Measurements from ENCODE around the gene ZNF165.
"Not testable (repeated sequence)": the region's sequence is repeated elsewhere in the genome, so short reads cannot be mapped to it uniquely, and the experiment has no call there.

The ZNF165 gene

GRCh38 chr6:28090917-28091586, 10.7 kb downstream of the ZNF165 start:
- DNase-seq (ENCODE audit: extremely low spot score), result no peak
- POLR2A ChIA-PET, result interaction anchor here (4.1 kb wide), 1 partner anchor 14 kb away, joined by 24 read pairs; no protein-coding TSS in a partner anchor
- no peak for TF ChIP-seq NFRKB (IDR thresholded peaks at IDR 0.05)
- TF ChIP-seq FOXK2 (IDR thresholded peaks at IDR 0.05), result no peak
- TF ChIP-seq CTBP1 (IDR thresholded peaks at IDR 0.05; ENCODE audit: borderline replicate concordance), result no peak
- no peak for TF ChIP-seq ELF4 (IDR thresholded peaks at IDR 0.05)
- TF ChIP-seq ZNF384 (IDR thresholded peaks at IDR 0.05), result no peak
- TF ChIP-seq FOXA1 (IDR thresholded peaks at IDR 0.05), result no peak
- CTCF ChIA-PET, result interaction anchor here (0.6 kb wide), 1 partner anchor 16 kb away, joined by 3 read pairs; no protein-coding TSS in a partner anchor

- DNase-seq (ENCODE audit: extremely low spot score); POLR2A ChIA-PET; CTCF ChIA-PET: not testable (repeated sequence)
These were observed 21.9 kb downstream of the ZNF165 start for GRCh38 chr6:28102222-28102621.

GRCh38 chr6:28102699-28103098, 22.3 kb downstream of the ZNF165 start:
- CTCF ChIA-PET, result not testable (repeated sequence)

GRCh38 chr6:28104392-28105244, 24.2 kb downstream of the ZNF165 start:
- POLR2A ChIA-PET, result interaction anchor here (0.6 to 2.2 kb wide), 40 partner anchors 8 to 295 kb away, joined by 3 to 24 read pairs (median 4); partner anchors contain the start of genes ZKSCAN4, ZKSCAN8, ZNF165 and ZSCAN16
- CTCF ChIA-PET, result interaction anchor here (0.8 to 1.2 kb wide), 4 partner anchors 23 to 209 kb away, joined by 3 to 4 read pairs (median 4); no protein-coding TSS in a partner anchor
- no peak for TF ChIP-seq SUZ12 (IDR thresholded peaks at IDR 0.05)
- no peak for TF ChIP-seq HDGF (IDR thresholded peaks at IDR 0.05; ENCODE audit: borderline replicate concordance)
- TF ChIP-seq ELF4 (IDR thresholded peaks at IDR 0.05), result peak; percentile 50; the same call in 1 of the 2 replicates
- TF ChIP-seq L3MBTL2 (conservative IDR thresholded peaks at IDR 0.05), result peak; percentile 72
- TF ChIP-seq FOXK2 (IDR thresholded peaks at IDR 0.05), result no peak
- no peak for TF ChIP-seq FOXA1 (IDR thresholded peaks at IDR 0.05)
- no peak for TF ChIP-seq FOXM1 (IDR thresholded peaks at IDR 0.05; ENCODE audit: borderline replicate concordance)
- TF ChIP-seq LEF1 (IDR thresholded peaks at IDR 0.05; ENCODE audit: borderline replicate concordance), result no peak; the same call in 1 of the 2 replicates
- no peak for TF ChIP-seq SP1 (IDR thresholded peaks at IDR 0.05)
- TF ChIP-seq ZNF384 (IDR thresholded peaks at IDR 0.05), result no peak
- TF ChIP-seq PKNOX1 (IDR thresholded peaks at IDR 0.05), result no peak; the same call in 1 of the 2 replicates
- TF ChIP-seq CTBP1 (IDR thresholded peaks at IDR 0.05; ENCODE audit: borderline replicate concordance), result no peak
- TF ChIP-seq ARNT (IDR thresholded peaks at IDR 0.05), result no peak
- TF ChIP-seq BHLHE40 (IDR thresholded peaks at IDR 0.05; ENCODE audit: borderline replicate concordance), result no peak
- DNase-seq (ENCODE audit: extremely low spot score), result peak; percentile 84

More at GRCh38 chr6:28102699-28103098, 22.3 kb downstream of the ZNF165 start:
- POLR2A ChIA-PET; DNase-seq (ENCODE audit: extremely low spot score): not testable (repeated sequence)

GRCh38 chr6:28105245-28105639, 24.9 kb downstream of the ZNF165 start:
- no peak for TF ChIP-seq TARDBP (IDR thresholded peaks at IDR 0.05)
- TF ChIP-seq CTBP1 (IDR thresholded peaks at IDR 0.05; ENCODE audit: borderline replicate concordance), result no peak
- TF ChIP-seq ARNT (IDR thresholded peaks at IDR 0.05), result no peak
- TF ChIP-seq LEF1 (IDR thresholded peaks at IDR 0.05; ENCODE audit: borderline replicate concordance), result no peak
- TF ChIP-seq HDGF (IDR thresholded peaks at IDR 0.05; ENCODE audit: borderline replicate concordance), result no peak
- TF ChIP-seq FOXK2 (IDR thresholded peaks at IDR 0.05), result no peak
- no peak for TF ChIP-seq NFRKB (IDR thresholded peaks at IDR 0.05)
- TF ChIP-seq L3MBTL2 (conservative IDR thresholded peaks at IDR 0.05), result no peak
- TF ChIP-seq FOXA1 (IDR thresholded peaks at IDR 0.05), result no peak
- TF ChIP-seq FOXM1 (IDR thresholded peaks at IDR 0.05; ENCODE audit: borderline replicate concordance), result no peak
- no peak for TF ChIP-seq SUZ12 (IDR thresholded peaks at IDR 0.05)
- no peak for TF ChIP-seq BHLHE40 (IDR thresholded peaks at IDR 0.05; ENCODE audit: borderline replicate concordance)
- TF ChIP-seq PKNOX1 (IDR thresholded peaks at IDR 0.05), result no peak
- TF ChIP-seq ZNF384 (IDR thresholded peaks at IDR 0.05), result no peak
- TF ChIP-seq SP1 (IDR thresholded peaks at IDR 0.05), result no peak
- no peak for TF ChIP-seq ELF4 (IDR thresholded peaks at IDR 0.05)
- ChIA-PET POLR2A (interaction anchor here (0.7 to 2.2 kb wide), 26 partner anchors 9 to 281 kb away, joined by 3 to 24 read pairs (median 4); partner anchors contain the start of genes ZKSCAN8, ZSCAN16, ZSCAN26 and ZSCAN31), CTCF (interaction anchor here (0.6 to 1.0 kb wide), 4 partner anchors 23 to 318 kb away, joined by 3 to 8 read pairs (median 4); no protein-coding TSS in a partner anchor)
- DNase-seq (ENCODE audit: extremely low spot score), result peak; percentile 26

- TF ChIP-seq FOXK2 (IDR thresholded peaks at IDR 0.05) (no peak), LEF1 (IDR thresholded peaks at IDR 0.05; ENCODE audit: borderline replicate concordance) (no peak), L3MBTL2 (conservative IDR thresholded peaks at IDR 0.05) (no peak)
- no peak for DNase-seq (ENCODE audit: extremely low spot score)
- ChIA-PET CTCF (no interaction called here), POLR2A (interaction anchor here (0.9 to 1.2 kb wide), 3 partner anchors 17 to 214 kb away, joined by 3 to 5 read pairs (median 4); partner anchors contain the start of genes ZKSCAN8 and ZSCAN16)
These were observed 27.1 kb downstream of the ZNF165 start for GRCh38 chr6:28107506-28107905.
